OCI-LY3 (cell line): ENCODE measurements around the gene APBA1.

Experiments
- H2AFZ ChIP-seq: fragments of 200-600, 300-600 bp; shearing (Covaris generic); 2 replicates; pipeline ENCODE4 v1.6.0; 2014; ENCODE audit warnings: antibody characterized with exemption, low read depth, low read length
- H3K27ac ChIP-seq: fragments of 200-600, 300-600 bp; sonication (generic); 2 replicates; pipeline ENCODE4 v1.5.1; 2014; ENCODE audit warnings: mild to moderate bottlenecking, low read length, moderate library complexity, mixed read lengths
- H3K27me3 ChIP-seq: fragments of 200-600, 300-600 bp; sonication (generic); 2 replicates; pipeline ENCODE4 v1.6.1; 2014; ENCODE audit warnings: low read depth, low read length, mixed read lengths
- H3K36me3 ChIP-seq: fragments of 200-600, 300-600 bp; sonication (generic); replicated peaks from 2 replicates; pipeline ENCODE3; 2014; ENCODE audit warnings: low read depth, low read length, mixed read lengths
- H3K4me1 ChIP-seq: fragments of 300-600, 200-600 bp; sonication (generic); 2 replicates; pipeline ENCODE4 v1.6.1; 2014; ENCODE audit warnings: low read length, mixed read lengths
- H3K4me2 ChIP-seq: fragments of 200-600, 300-600 bp; sonication (generic); 2 replicates; pipeline ENCODE4 v1.6.1; 2014; ENCODE audit warnings: low read length, mixed read lengths
- H3K4me3 ChIP-seq: fragments of 300-600, 200-600 bp; sonication (generic); 2 replicates; pipeline ENCODE4 v1.5.1; 2014; ENCODE audit warnings: antibody characterized with exemption, mild to moderate bottlenecking, low read length, moderate library complexity
- H3K79me2 ChIP-seq: fragments of 300-600, 200-600 bp; shearing (Covaris generic); 2 replicates; pipeline ENCODE4 v1.6.1; 2014; ENCODE audit warnings: mild to moderate bottlenecking, low read length, mixed read lengths
- H3K9ac ChIP-seq: fragments of 300-600, 200-600 bp; shearing (Covaris generic); 2 replicates; pipeline ENCODE4 v1.6.0; 2014; ENCODE audit warnings: mild to moderate bottlenecking, low read length, moderate library complexity
- H3K9me3 ChIP-seq: fragments of 200-600, 300-600 bp; shearing (Covaris generic); 2 replicates; pipeline ENCODE4 v1.6.1; 2014; ENCODE audit warnings: low read length, mixed read lengths; ENCODE audit not compliant: insufficient read depth
- H4K20me1 ChIP-seq: fragments of 200-600, 300-600 bp; sonication (generic); 2 replicates; pipeline ENCODE4 v1.6.1; 2016; ENCODE audit warnings: low read length, mixed read lengths; ENCODE audit not compliant: insufficient read depth
- CTCF ChIP-seq: fragments of 200-600, 300-600 bp; sonication (generic); IDR thresholded peaks from 2 replicates; pipeline ENCODE4 v1.5.1; 2014; ENCODE audit warnings: antibody characterized with exemption, low read length, low read depth
- EZH2phosphoT487 ChIP-seq: fragments of 200-600 bp; shearing (Covaris generic); IDR thresholded peaks from 2 replicates; pipeline ENCODE4 v1.6.1; 2018; ENCODE audit warnings: antibody characterized with exemption, mixed run types, low read depth

The APBA1 gene

GRCh38 chr9:69433968-69434367, 238.2 kb downstream of the APBA1 start:
- H3K9ac ChIP-seq: no peak overlapping the region
- H4K20me1 ChIP-seq: no peaks in the 10 kb centered on the region
- no peak overlapping the region for H2AFZ ChIP-seq
- no peaks in the 10 kb centered on the region for H3K9me3 ChIP-seq
- no peak overlapping the region for H3K4me3 ChIP-seq
- no peak overlapping the region for H3K27ac ChIP-seq
- no peak overlapping the region for H3K4me2 ChIP-seq
- H3K79me2 ChIP-seq: no peaks in the 10 kb centered on the region
- H3K27me3 ChIP-seq: peaks cover 11% of the 10 kb centered on the region
- no peaks in the 10 kb centered on the region for H3K36me3 ChIP-seq
- TF ChIP-seq CTCF (no peak), EZH2phosphoT487 (no peak)
- no peaks in the 10 kb centered on the region for H3K4me1 ChIP-seq

GRCh38 chr9:69433392-69433791, 238.8 kb downstream of the APBA1 start:
- Histone ChIP-seq H3K27ac (no peak overlapping the region), H4K20me1 (no peaks in the 10 kb centered on the region), H3K79me2 (no peaks in the 10 kb centered on the region), H3K4me3 (no peak overlapping the region), H2AFZ (no peak overlapping the region), H3K4me2 (no peak overlapping the region), H3K4me1 (no peaks in the 10 kb centered on the region), H3K9me3 (no peaks in the 10 kb centered on the region), H3K36me3 (no peaks in the 10 kb centered on the region), H3K9ac (no peak overlapping the region), H3K27me3 (peaks cover 12% of the 10 kb centered on the region)
- TF ChIP-seq EZH2phosphoT487: no peak
- no peak for TF ChIP-seq CTCF

GRCh38 chr9:69432623-69433022, 239.5 kb downstream of the APBA1 start:
- TF ChIP-seq CTCF: no peak
- no peak for TF ChIP-seq EZH2phosphoT487
- Histone ChIP-seq H3K4me3 (no peak overlapping the region), H3K4me2 (no peak overlapping the region), H3K36me3 (no peaks in the 10 kb centered on the region), H3K9ac (no peak overlapping the region), H3K27me3 (peaks cover 12% of the 10 kb centered on the region), H3K79me2 (no peaks in the 10 kb centered on the region), H4K20me1 (no peaks in the 10 kb centered on the region), H3K9me3 (no peaks in the 10 kb centered on the region), H3K4me1 (no peaks in the 10 kb centered on the region), H3K27ac (no peak overlapping the region), H2AFZ (no peak overlapping the region)

- no peaks in the 10 kb centered on the region for H3K36me3 ChIP-seq
- no peaks in the 10 kb centered on the region for H3K9me3 ChIP-seq
- H2AFZ ChIP-seq: no peak overlapping the region
- H3K9ac ChIP-seq: no peak overlapping the region
- H3K27me3 ChIP-seq: peaks cover 12% of the 10 kb centered on the region
- H3K79me2 ChIP-seq: no peaks in the 10 kb centered on the region
- H3K27ac ChIP-seq: no peak overlapping the region
- no peaks in the 10 kb centered on the region for H3K4me1 ChIP-seq
- H3K4me3 ChIP-seq: no peak overlapping the region
- no peak for TF ChIP-seq EZH2phosphoT487
- no peak for TF ChIP-seq CTCF
- H3K4me2 ChIP-seq: no peak overlapping the region
- H4K20me1 ChIP-seq: no peaks in the 10 kb centered on the region
These were observed 240.4 kb downstream of the APBA1 start for GRCh38 chr9:69431777-69432176.
